GM19452 (cell line): ENCODE measurements around the gene CYP8B1.

Source experiments
- ATAC-seq: cut with Tn5 transposase; IDR thresholded peaks from one replicate; pipeline ENCODE4 v1.9.1; 2021; ENCODE audit not compliant: unreplicated experiment

Gene CYP8B1

GRCh38 chr3:42875325-42876151 lies at the start of gene CYP8B1:
Gene CYP8B1 (minus strand): TSS chr3:42875879. CDS start chr3:42875816, 63 bp downstream.
- no peak for ATAC-seq

- ATAC-seq: no peak
Measured at GRCh38 chr3:42923606-42924005, 47.9 kb upstream of the CYP8B1 start.

GRCh38 chr3:42914771-42915515 lies 39.3 kb upstream of the CYP8B1 start:
- no peak for ATAC-seq

GRCh38 chr3:42911551-42911950 lies 35.9 kb upstream of the CYP8B1 start:
- no peak for ATAC-seq

DNA sequence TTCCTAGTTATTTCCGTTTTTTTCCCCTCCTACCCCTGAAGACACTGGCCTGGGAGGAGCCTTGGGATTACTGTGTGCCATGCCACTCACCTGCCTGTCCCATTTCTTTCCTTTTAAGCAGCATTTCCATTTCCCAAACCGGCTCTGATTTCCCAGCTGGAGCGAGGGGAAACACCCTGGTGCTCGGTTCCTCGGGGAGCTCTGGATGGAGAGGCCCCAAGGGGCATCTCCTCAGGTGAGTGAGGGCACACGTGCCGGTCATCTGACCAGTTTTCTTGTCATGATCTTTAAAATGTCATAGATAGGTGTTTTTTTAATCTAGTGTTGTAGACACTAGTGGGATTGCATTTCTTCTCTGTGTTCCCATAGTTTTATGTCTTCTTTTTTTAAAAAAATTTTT lies 33.0 kb upstream of the CYP8B1 start:
- no peak for ATAC-seq

- no peak for ATAC-seq
Measured at GRCh38 chr3:42906848-42907183, 31.1 kb upstream of the CYP8B1 start.

GRCh38 chr3:42906070-42906847 lies 30.6 kb upstream of the CYP8B1 start, which contains the start of gene ZNF662:
Gene ZNF662 (plus strand): TSS chr3:42906142. CDS start chr3:42908115, 1,973 bp downstream.
- no peak for ATAC-seq

DNA sequence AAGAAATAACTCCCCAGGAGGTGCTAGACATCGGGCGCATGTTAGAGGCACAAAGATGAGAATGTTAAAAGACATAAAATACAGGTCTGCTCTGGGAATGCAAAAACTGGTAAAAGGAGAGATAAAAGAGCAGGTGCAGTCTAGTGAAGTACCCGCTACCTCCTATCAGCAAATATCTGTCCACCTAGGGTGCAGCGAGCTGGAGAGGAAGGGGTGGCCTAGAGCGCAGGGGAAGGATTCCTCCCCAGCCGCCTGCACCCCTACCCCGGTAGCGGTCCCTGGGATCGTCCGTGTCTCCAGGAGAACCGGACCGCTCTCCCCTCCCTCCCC lies 30.0 kb upstream of the CYP8B1 start:
- ATAC-seq: no peak

DNA sequence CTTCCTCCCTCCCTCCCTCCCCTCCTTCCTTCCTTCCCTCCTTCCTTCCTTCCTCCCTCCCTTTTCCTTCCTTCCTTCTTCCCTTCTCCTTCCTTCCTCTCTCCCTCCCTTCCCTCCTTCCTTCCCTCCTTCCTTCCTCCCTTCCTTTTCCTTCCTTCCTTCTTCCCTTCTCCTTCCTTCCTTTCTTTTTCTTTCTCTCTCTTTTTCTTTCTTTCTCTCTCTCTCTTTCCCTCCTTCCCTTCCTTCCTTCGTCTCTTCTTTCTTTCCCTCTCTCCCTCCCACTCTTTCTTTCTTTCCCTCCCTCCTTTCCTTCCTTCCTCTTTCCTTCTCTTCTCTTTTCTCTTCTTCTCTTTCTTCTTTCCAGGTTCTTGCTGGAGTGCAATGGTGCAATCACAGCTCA lies 28.4 kb upstream of the CYP8B1 start:
- no peak for ATAC-seq

GRCh38 chr3:42902257-42902656 lies 26.6 kb upstream of the CYP8B1 start:
- no peak for ATAC-seq

DNA sequence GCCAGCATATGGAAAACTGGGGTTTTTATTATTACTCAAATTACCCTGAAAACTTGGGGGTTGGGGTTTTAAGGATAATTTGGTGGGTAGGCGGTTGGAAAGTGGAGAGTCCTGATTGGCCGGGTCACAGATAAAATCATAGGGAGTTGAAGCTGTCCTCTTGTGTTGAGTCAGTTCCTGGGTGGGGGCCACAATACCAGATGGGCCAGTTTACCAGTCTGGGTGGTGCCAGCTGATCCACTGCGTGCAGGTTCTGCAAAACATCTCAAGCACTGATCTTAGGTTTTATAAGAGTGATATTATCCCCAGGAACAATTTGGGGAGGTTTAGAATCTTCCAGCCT lies 25.4 kb upstream of the CYP8B1 start:
- no peak for ATAC-seq

DNA sequence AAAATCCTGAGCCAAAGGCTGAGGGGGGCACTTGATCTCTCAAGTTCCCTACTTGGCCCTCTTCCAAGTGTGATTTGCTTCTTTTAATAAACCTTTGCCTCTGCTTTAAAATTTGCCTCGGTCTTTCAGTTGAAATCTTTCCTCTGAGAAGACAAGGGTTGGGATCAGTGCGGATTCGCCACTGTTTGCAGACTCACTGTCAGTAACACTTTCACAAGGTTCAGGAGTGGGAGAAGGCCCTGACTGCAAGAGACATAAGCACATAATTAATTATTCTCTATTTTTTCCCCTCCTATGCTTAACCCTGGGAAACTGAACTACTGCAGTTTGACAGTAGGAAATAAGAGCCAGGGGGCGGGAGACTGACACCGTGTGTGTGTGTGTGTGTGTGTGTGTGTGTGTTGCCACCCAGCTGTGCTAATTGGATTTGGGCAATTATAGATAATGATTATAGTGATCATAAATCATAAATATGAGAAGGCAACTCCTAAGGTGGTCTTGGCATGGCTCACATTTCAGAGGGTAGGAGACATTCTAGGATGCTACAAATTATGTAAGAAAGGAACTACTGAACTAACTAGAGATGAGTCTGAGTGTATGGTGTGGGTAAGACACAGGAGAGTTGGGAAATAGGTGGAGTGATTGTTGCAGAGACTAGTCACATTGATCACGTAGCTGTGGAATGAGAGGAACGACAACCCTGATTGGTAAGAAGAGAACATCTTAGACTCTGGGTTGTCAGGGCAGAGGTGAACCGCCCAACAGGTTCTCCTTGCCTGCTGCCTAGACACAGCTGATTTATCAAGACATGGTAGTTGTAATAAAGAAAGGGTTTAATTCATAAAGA lies 24.8 kb upstream of the CYP8B1 start:
- no peak for ATAC-seq

DNA sequence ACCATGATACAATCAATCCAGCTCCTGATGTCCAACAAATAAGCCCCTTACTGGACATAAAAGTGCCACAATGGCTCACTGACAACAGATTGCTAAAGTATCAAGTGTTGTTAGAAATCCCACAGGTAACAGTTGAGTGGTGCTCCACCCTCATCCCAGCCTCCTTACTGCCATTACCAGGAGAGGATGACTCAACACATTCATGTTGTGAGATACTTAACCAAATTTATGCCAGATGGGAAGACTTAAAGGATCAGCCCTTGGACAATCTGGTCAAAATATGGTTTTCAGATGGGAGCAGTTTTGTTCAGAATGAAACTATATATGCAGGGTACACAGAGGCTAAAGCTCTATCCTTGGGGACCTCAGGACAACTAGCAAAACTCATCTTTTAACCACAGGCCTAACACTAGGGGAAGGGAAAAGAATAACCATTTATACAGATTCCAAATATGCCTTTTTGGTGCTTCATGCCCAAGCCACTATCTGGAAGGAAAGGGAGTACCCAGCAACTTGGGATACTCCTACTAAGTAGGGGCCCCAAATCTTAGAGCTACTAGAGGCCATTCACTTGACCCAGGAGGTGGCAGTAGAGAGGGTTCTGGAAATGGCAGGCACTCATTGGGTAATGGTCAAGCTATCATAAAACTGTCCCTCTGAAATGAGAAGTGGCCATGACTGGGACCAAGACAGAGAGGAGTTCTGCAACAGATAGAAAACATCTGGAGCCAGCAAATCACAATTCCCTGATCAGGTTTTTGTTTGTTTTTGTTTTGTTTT lies 23.4 kb upstream of the CYP8B1 start:
- ATAC-seq: no peak

DNA sequence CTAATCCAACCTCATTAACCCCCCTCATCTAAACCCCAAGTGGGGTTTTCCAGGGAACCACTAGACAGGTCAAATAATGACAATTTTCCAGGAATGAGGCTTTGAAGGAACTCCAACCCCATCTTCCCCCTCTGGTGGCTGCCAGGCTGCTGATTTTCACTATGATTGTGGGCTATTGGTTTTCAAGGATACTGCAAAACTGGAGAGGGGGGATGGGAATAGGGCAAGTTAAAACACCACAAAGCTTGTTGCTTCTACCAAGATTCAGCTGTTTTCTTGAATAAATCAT lies 19.8 kb upstream of the CYP8B1 start:
- no peak for ATAC-seq

DNA sequence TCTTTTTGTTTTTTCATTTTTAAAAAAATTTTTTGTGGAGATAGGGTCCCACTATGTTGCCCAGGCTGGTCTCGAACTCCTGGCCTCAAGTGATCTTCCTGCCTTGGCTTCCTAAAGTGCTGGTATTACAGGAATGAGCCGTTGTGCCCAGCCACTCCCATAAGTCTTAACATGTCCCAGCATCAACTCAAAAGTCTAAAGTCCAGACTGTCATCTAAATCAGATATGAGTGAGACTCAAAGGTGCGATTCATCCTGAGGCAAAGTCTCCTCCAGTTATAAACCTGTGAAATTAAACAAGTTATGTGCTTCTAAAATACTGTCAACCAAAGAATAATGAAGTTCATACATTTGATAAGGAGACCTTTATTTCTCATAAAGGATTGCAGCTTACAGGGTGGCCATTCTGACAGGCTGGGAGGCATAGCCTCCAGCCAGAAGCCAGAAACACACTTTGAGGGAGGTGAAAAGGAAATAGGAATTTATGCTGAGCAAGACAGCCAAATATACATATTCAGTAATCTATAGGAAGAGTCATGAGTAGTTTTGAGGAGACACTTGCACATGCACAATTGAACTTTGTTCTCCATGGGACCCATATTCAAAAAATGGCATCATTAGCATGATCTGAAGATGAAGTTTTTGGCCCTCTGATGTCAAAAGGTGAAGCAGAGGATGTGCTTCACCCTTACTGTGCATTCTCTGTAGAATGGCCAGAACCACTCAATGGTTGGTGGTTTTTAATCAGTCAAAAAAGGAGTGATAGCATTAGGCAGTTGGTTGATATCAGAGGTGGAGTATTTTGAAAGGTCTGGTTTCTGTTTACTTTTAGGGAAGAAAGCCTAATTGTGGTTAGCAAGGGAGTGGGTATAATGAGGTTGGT lies 19.3 kb upstream of the CYP8B1 start:
- no peak for ATAC-seq

DNA sequence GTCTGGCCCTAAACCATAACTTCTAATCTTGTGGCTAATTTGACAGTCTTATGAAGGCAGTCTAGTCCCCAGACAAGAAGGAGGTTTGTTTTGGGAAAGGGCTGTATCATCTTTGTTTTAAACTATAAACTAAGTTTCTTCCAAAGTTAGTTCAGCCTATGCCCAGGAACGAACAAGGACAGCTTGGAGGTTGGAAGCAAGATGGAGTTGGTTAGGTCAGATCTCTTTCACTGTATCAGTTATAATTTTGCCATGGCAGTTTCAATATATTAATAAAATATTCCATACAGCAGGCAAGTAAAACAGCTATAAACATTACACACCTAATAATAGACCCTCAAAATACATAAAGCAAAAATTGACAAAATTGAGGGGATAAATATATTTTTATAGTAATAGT lies 17.1 kb upstream of the CYP8B1 start:
- no peak for ATAC-seq

DNA sequence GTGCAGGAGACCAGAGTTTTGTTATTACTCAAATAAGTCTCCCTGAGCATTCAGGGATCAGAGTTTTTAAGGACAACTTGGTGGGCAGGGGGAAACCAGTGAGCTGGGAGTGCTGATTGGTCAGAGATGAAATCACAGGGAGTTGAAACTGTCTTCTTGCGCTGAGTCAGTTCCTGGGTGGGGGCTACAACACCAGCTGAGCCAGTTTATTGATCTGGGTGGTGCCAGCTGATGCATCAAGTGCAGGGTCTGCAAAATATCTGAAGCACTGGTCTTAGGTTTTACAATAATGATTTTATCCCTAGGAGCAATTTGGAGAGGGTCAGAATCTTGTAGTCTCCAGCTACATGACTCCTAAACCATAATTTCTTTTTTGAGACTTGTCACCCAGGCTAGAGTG lies 16.5 kb upstream of the CYP8B1 start:
- ATAC-seq: no peak

- no peak for ATAC-seq
Measured at GRCh38 chr3:42891042-42891441, 15.4 kb upstream of the CYP8B1 start.

GRCh38 chr3:42887084-42887483 lies 11.4 kb upstream of the CYP8B1 start:
- no peak for ATAC-seq
